Measurements from ENCODE around the gene ZNF428.

Gene ZNF428

GRCh38 chr19:43634872-43635560, 15.6 kb upstream of the ZNF428 start:
- no peak for TF ChIP-seq CTCF (IDR thresholded peaks at IDR 0.05; ENCODE audit: low read depth, low read length)
- peak; percentile 29 to 61 for DNase-seq (ENCODE audit: low read depth in 2 of 2)
- no peak overlapping the region for H3K4me3 ChIP-seq (replicated peaks in 1 of 2; ENCODE audit: low read depth in 2 of 2, low read length in 2 of 2)

GRCh38 chr19:43634506-43634871, 15.1 kb upstream of the ZNF428 start:
- DNase-seq (ENCODE audit: low read depth in 2 of 2), result no peak
- no peak overlapping the region for H3K4me3 ChIP-seq (replicated peaks in 1 of 2; ENCODE audit: low read depth in 2 of 2, low read length in 2 of 2)
- no peak for TF ChIP-seq CTCF (IDR thresholded peaks at IDR 0.05; ENCODE audit: low read depth, low read length)

- no peak for TF ChIP-seq CTCF (IDR thresholded peaks at IDR 0.05; ENCODE audit: low read depth, low read length)
- H3K4me3 ChIP-seq (replicated peaks in 1 of 2; ENCODE audit: low read depth in 2 of 2, low read length in 2 of 2), result no peak overlapping the region
- DNase-seq (ENCODE audit: low read depth in 2 of 2), result no peak
Measured at GRCh38 chr19:43634068-43634467, 14.6 kb upstream of the ZNF428 start.

- TF ChIP-seq CTCF (IDR thresholded peaks at IDR 0.05; ENCODE audit: low read depth, low read length), result no peak
- DNase-seq (ENCODE audit: low read depth in 2 of 2), result no peak
- H3K4me3 ChIP-seq (replicated peaks in 1 of 2; ENCODE audit: low read depth in 2 of 2, low read length in 2 of 2), result no peak overlapping the region
Measured at GRCh38 chr19:43633520-43633919, 14.1 kb upstream of the ZNF428 start.

- no peak for TF ChIP-seq CTCF (IDR thresholded peaks at IDR 0.05; ENCODE audit: low read depth, low read length)
- no peak overlapping the region for H3K4me3 ChIP-seq (replicated peaks in 1 of 2; ENCODE audit: low read depth in 2 of 2, low read length in 2 of 2)
- no peak for DNase-seq (ENCODE audit: low read depth in 2 of 2)
Measured at GRCh38 chr19:43631491-43631890, 12.1 kb upstream of the ZNF428 start.

GRCh38 chr19:43628646-43629326, 9.4 kb upstream of the ZNF428 start:
- H3K4me3 ChIP-seq (replicated peaks in 1 of 2; ENCODE audit: low read depth in 2 of 2, low read length in 2 of 2), result no peak overlapping the region
- no peak for DNase-seq (ENCODE audit: low read depth in 2 of 2)
- TF ChIP-seq CTCF (IDR thresholded peaks at IDR 0.05; ENCODE audit: low read depth, low read length), result no peak
